Upper lobe of left lung (tissue), 4 donors: Measurements from ENCODE around the gene COL23A1.

ENCODE experiments used
- EP300 ChIP-seq, 4 donors: sonication (generic); formaldehyde crosslinking; IDR thresholded peaks; one replicate each; pipeline ENCODE4 v1.5.1; 2017; ENCODE audit warnings: antibody characterized with exemption in 4 of 4, control low read depth in 2 of 4
- POLR2A ChIP-seq, 4 donors: fragments of 450-650 bp; IDR thresholded peaks; one replicate each; pipeline ENCODE4 v1.5.1; 2016 to 2017; ENCODE audit warnings: antibody characterized with exemption in 4 of 4, mild to moderate bottlenecking in 2 of 4
- POLR2AphosphoS5 ChIP-seq, 2 donors: sonication (generic); formaldehyde crosslinking; IDR thresholded peaks; one replicate each; pipeline ENCODE4 v1.5.1; 2017; ENCODE audit warnings: antibody characterized with exemption in 2 of 2
- TF ChIP-seq, protein P1 (sequence below), 6 experiments: fragments of 450-650 bp in 4 of 6; fragments of 200-600 bp in 2 of 6; sonication (generic) in 2 of 6; IDR thresholded peaks; one replicate each; pipeline ENCODE4 v1.5.1; 2016 to 2019; ENCODE audit warnings: antibody characterized with exemption in 6 of 6

DNA sequence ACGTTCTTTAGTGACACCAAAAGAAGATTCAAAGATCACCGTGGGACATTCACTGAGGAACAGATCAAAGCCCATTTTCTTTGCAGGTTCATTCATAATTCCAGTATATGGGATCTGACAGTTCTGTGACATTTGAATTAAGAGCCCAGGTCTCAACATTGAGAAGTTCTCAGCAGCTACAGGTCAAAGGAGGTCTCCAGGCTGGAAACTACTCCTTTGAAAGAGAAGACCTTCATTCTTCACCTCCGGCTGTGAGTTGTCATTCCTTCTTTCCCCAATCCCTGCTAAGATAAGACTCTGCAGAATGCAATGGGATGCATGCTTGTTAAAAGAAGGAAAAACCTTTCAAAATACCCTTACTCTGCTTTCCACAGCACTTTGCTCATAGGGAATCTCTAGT is 79.0 kb downstream of the COL23A1 start:
- TF ChIP-seq EP300 (IDR thresholded peaks at IDR 0.05) (no peak), POLR2A (IDR thresholded peaks at IDR 0.05) (no peak), POLR2AphosphoS5 (IDR thresholded peaks at IDR 0.05) (no peak)
- TF ChIP-seq, protein P1, sequence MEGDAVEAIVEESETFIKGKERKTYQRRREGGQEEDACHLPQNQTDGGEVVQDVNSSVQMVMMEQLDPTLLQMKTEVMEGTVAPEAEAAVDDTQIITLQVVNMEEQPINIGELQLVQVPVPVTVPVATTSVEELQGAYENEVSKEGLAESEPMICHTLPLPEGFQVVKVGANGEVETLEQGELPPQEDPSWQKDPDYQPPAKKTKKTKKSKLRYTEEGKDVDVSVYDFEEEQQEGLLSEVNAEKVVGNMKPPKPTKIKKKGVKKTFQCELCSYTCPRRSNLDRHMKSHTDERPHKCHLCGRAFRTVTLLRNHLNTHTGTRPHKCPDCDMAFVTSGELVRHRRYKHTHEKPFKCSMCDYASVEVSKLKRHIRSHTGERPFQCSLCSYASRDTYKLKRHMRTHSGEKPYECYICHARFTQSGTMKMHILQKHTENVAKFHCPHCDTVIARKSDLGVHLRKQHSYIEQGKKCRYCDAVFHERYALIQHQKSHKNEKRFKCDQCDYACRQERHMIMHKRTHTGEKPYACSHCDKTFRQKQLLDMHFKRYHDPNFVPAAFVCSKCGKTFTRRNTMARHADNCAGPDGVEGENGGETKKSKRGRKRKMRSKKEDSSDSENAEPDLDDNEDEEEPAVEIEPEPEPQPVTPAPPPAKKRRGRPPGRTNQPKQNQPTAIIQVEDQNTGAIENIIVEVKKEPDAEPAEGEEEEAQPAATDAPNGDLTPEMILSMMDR (IDR thresholded peaks at IDR 0.05), result no peak
